Coronary artery (tissue), 2 donors: ENCODE results near the gene CSAD.

Source experiments
- DNase-seq: peaks from one replicate; pipeline ENCODE4 v3.0.0-alpha.2; 2017; ENCODE audit warnings: low spot score
- H3K27ac ChIP-seq, 2 donors: fragments of 200-600 bp; sonication (generic); one replicate each; pipeline ENCODE4 v1.5.1; 2016 to 2019
- H3K4me3 ChIP-seq: fragments of 200-600 bp; sonication (generic); 2 replicates; pipeline ENCODE4 v1.5.1; 2016; ENCODE audit warnings: mild to moderate bottlenecking, moderate library complexity
- TF ChIP-seq, protein P1 (sequence below): fragments of 200-600 bp; sonication (generic); IDR thresholded peaks from one replicate; pipeline ENCODE4 v1.5.1; 2019; ENCODE audit warnings: antibody characterized with exemption

CSAD gene

DNA sequence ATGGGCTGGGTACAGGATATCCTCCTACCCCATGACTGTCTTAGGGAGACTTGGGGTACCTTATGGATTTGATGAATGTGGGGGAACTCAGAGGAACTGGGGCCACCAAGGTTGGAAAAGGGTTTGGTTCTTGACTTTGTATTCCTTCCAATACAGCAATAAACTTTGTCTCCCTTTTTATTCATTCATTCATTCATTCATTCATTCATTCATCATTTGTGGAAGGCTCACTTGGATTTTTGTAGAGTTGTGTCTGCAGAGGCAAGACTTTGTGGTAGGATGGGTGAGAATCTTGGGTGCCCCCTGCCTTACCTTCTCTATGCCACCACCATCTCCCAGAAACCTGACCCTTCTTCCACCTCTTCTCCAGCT is 56.4 kb downstream of the CSAD start:
- H3K4me3 ChIP-seq: no peak overlapping the region
- DNase-seq: no peak
- TF ChIP-seq, protein P1, sequence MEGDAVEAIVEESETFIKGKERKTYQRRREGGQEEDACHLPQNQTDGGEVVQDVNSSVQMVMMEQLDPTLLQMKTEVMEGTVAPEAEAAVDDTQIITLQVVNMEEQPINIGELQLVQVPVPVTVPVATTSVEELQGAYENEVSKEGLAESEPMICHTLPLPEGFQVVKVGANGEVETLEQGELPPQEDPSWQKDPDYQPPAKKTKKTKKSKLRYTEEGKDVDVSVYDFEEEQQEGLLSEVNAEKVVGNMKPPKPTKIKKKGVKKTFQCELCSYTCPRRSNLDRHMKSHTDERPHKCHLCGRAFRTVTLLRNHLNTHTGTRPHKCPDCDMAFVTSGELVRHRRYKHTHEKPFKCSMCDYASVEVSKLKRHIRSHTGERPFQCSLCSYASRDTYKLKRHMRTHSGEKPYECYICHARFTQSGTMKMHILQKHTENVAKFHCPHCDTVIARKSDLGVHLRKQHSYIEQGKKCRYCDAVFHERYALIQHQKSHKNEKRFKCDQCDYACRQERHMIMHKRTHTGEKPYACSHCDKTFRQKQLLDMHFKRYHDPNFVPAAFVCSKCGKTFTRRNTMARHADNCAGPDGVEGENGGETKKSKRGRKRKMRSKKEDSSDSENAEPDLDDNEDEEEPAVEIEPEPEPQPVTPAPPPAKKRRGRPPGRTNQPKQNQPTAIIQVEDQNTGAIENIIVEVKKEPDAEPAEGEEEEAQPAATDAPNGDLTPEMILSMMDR: no peak
- H3K27ac ChIP-seq: no peak overlapping the region

DNA sequence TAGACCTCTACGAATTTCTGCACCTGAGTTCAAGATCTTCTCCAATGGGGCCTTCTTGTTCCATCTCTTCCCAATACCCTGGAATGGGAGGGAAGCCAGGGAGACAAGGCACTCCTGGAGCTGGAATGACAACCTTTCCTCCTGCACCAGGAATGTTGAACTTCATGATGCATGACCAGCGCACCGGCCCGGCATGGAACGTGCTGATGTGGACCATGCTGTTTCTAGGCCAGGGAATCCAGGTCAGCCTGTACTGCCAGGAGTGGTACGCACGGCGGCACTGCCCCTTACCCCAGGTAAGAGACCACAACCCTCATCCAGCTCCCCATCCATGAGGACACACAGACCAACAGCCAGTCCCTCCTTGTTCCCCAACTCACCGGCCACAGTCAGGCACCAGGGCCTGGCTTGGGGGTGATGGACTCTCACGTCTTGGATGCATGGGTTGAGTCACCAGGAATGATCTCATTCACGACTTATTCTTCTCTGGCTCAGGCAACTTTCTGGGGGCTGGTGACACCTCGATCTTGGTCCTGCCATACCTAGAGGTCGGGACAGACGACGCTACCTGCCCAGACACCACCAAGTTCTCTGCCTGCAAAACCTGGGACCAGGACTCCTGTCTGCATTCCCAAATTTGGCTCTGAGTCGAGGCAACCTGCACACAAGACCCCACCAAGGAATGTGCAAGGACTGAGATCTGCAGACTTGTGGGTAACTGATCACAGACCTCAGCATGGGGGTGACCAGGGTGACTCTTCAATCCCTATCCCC is 57.0 kb downstream of the CSAD start:
- H3K27ac ChIP-seq: no peak overlapping the region
- TF ChIP-seq, protein P1: no peak
- peak; percentile 62 for DNase-seq
- no peak overlapping the region for H3K4me3 ChIP-seq

DNA sequence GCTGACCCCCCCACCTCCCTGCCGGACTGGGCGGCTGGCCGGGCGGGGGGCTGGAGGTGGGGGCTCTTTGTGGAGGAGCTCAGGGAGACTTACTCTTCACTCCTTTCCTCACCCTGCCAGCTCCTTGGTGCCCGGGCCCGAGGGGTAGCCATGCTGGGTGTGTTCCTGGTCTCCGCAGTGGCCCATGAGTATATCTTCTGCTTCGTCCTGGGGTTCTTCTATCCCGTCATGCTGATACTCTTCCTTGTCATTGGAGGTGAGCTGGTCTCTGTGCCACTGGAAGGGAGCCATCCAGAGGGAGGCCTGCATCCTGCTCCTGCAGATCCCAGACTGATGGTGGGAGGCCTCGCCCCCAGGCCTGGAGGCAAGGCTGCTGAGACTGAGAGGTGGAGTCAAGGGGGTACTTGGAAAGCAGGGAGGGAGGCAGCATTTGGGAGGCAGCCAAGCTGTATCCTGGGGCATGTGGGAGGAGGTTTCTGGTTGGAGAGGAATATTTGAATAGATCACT is 57.7 kb downstream of the CSAD start:
- TF ChIP-seq, protein P1: no peak
- H3K4me3 ChIP-seq: no peak overlapping the region
- H3K27ac ChIP-seq: no peak overlapping the region
- peak; percentile 53 for DNase-seq

DNA sequence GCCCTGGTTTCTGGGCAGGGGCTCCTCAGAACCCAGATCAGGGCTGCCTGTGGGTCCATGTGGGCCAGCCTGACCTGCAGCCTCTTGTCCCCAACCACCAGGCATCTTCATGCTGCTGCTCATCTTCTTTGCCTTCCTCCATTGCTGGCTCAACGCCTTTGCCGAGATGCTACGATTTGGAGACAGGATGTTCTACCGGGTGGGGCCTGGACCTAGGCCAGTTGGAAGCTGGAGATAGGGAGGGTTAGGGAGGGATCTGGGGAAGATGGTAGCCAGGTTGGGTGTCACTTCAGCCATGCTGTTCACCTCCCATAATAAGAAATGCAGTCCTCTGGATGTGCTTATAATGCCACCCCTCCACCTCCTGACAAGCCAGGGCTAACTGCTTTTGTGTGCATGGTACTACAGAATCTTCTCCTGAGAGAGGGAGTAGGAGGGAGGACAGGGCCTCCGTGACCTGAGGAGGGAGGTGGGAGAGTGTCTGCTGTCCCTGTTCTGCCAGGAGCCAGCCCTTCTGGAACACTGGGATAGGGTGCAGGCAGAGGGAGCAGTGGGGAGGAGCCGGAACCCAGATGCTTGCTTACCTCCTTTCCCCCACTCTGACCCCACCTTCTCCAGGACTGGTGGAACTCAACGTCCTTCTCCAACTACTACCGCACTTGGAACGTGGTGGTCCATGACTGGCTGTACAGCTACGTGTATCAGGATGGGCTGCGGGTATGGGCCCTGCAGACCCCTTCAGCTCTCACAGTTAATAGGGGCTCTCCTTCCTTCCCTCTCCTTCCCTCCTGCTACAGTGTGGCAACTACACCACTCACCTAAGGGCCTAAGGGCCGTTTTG is 59.8 kb downstream of the CSAD start:
- DNase-seq: peak; percentile 52
- TF ChIP-seq, protein P1: no peak
- H3K27ac ChIP-seq: no peak overlapping the region
- H3K4me3 ChIP-seq: no peak overlapping the region

DNA sequence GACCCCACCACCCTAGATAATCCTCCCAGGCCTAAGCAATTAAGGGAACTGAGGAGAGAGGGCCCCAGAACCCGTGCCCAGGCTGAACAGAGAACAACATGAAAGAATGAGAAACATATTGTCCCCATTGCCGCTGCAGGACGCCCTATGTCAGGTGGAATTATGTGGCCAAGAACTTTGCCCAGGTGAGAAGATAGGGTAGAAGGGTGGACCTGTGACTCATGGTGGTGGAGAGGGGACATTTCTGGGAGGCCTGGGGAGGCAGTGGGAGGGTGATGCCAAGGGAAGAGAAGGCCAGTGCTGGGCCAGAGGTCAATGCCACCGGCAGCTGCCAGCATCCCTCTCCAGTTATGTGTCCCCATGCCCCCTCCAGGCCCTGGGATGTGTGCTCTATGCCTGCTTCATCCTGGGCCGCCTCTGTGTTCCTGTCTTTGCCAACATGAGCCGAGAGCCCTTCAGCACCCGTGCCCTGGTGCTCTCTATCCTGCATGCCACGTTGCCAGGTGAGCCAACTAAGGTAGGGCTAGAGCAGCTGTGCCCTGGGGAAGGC is 61.9 kb downstream of the CSAD start:
- TF ChIP-seq, protein P1: no peak
- H3K4me3 ChIP-seq: no peak overlapping the region
- no peak overlapping the region for H3K27ac ChIP-seq
- DNase-seq: peak; percentile 60

DNA sequence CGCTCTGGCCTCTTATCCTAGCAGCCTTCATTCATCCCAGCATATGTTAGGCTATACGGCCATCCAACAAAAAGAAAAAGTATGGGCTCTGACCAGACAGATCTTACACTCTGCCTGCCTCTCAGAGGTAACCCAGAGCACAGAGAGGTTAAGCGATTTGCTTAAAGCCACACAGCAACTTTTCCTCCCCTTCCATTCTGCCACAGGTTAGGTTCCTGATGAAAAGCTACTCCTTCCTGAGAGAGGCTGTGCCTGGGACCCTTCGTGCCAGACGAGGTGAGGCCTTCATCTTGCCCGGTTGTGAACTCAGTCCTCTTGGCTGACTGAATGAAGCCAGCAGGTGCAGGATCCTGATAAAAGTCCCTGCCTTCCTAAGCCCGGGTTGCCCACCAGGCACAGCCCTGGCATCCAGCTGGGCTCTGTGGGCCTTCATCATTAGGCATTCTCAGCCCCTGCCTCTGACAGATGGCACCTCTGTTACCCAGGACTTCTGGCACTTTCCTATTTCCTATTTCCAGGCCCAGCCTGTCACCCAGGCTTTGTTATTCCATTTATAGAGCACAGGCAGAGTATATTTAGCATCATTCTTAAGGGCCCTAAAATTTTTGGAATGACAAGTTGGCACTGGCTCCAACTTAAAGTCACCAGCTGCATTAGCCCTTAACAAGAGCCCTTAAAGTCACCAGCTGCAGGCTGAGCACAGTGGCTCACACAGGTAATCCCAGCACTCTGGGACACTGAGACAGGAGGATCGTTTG is 64.7 kb downstream of the CSAD start:
- DNase-seq: peak; percentile 72

More for the DNA sequence above, 64.7 kb downstream of the CSAD start:
- Histone ChIP-seq H3K4me3 (no peak overlapping the region), H3K27ac (peak overlapping the region; percentile 81 to 94)
- TF ChIP-seq, protein P1: no peak
